H1 (cell line): ENCODE measurements around the gene TEX30.

ENCODE experiments used
- ATF3 ChIP-seq: IDR thresholded peaks from 2 replicates; pipeline ENCODE4 v1.6.1; 2011; ENCODE audit warnings: low read depth, mild to moderate bottlenecking, low read length; ENCODE audit not compliant: insufficient read depth
- CTCF ChIP-seq, 3 experiments: IDR thresholded peaks; 1 replicate in 2 of 3; 2 replicates in 1 of 3; pipeline versions ENCODE4 v1.5.1 to v1.6.1; 2011; ENCODE audit warnings: low read length in 3 of 3, mild to moderate bottlenecking in 3 of 3, inconsistent platforms in 2 of 3, low read depth in 1 of 3, moderate library complexity in 1 of 3; ENCODE audit not compliant: insufficient read depth in 1 of 3; ENCODE audit errors: control extremely low read depth in 1 of 3
- EGR1 ChIP-seq: IDR thresholded peaks from 2 replicates; pipeline ENCODE4 v1.6.1; 2011; ENCODE audit warnings: low read depth, low read length, borderline replicate concordance
- EZH2 ChIP-seq: fragments of 200-600 bp; sonication (generic); IDR thresholded peaks from 2 replicates; pipeline ENCODE4 v1.7.1; 2012; ENCODE audit warnings: low read depth, mild to moderate bottlenecking, moderate library complexity, low read length, inconsistent platforms; ENCODE audit not compliant: severe bottlenecking
- GTF2F1 ChIP-seq: IDR thresholded peaks from 2 replicates; pipeline ENCODE4 v1.6.1; 2012; ENCODE audit warnings: low read depth, low read length, improper control_type of control experiment, borderline replicate concordance
- MAFK ChIP-seq: IDR thresholded peaks from 2 replicates; pipeline ENCODE4 v1.6.1; 2012; ENCODE audit warnings: low read depth, mild to moderate bottlenecking, improper control_type of control experiment, low read length
- POLR2A ChIP-seq, 2 experiments: IDR thresholded peaks; 1 replicate in 1 of 2; 2 replicates in 1 of 2; pipeline ENCODE4 v1.6.1; 2011; ENCODE audit warnings: low read depth in 2 of 2, low read length in 2 of 2, mild to moderate bottlenecking in 2 of 2; ENCODE audit errors: control extremely low read depth in 1 of 2
- POLR2AphosphoS5 ChIP-seq: IDR thresholded peaks from 2 replicates; pipeline ENCODE4 v1.6.1; 2011; ENCODE audit warnings: low read depth, low read length
- SIN3A ChIP-seq, 2 experiments: IDR thresholded peaks in 1 of 2; conservative IDR thresholded peaks in 1 of 2; 2 replicates each; pipeline ENCODE4 v1.6.1; 2011 to 2012; ENCODE audit warnings: low read length in 2 of 2, improper control_type of control experiment in 1 of 2, low read depth in 1 of 2, mild to moderate bottlenecking in 1 of 2
- SIX5 ChIP-seq: IDR thresholded peaks from 2 replicates; pipeline ENCODE4 v1.6.1; 2011; ENCODE audit warnings: mild to moderate bottlenecking, low read depth, low read length
- SRF ChIP-seq: IDR thresholded peaks from 2 replicates; pipeline ENCODE4 v1.6.1; 2011; ENCODE audit warnings: mild to moderate bottlenecking, low read depth, low read length, moderate library complexity
- SUZ12 ChIP-seq: fragments of 200-600 bp; sonication (generic); IDR thresholded peaks from 2 replicates; pipeline ENCODE4 v1.6.1; 2012; ENCODE audit warnings: mild to moderate bottlenecking, inconsistent platforms, low read length, moderate library complexity, mixed read lengths
- TF ChIP-seq, protein P1 (sequence below): IDR thresholded peaks from 2 replicates; pipeline ENCODE4 v1.6.1; 2012; ENCODE audit warnings: inconsistent platforms

DNA sequence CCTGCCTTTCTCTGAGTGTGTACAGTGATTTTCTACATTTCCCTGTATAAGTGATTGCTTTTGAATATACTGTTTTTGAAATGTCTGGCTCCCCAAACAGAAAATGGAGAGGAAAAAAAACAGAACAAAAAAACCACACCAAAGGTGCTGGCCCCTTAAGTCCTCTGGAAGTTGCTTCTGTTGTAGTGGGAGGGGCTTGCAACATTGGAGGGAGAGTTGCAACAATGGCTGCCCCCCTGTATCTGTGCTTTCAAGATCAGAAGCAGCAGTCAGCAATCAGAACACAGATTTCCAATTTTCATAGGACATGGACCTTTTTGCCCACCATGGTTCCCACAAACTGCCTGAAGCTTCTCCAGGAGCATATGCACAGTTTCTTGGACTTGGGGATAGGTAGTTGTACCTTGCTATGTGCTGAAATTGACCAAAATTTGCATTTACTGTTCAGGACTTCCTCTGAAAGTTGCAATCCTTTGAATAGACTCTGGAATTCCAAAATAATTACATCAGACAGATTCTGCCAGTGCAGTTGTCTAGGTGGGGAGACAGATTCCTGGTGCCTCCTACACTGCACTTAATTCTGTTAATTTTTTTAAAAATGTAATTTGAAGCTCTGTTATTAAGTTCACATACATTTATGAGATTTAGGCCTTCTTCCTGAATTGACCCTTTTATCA is 39.2 kb upstream of the TEX30 start:
- TF ChIP-seq EGR1, result no peak
- no peak for TF ChIP-seq ATF3
- TF ChIP-seq CTCF (IDR thresholded peaks at IDR 0.05; ENCODE audit: control extremely low read depth in 1 of 3, insufficient read depth in 1 of 3, low read depth in 1 of 3, low read length in 3 of 3), result no peak
- no peak for TF ChIP-seq SIN3A (conservative IDR thresholded peaks at IDR 0.05 in 1 of 2, IDR thresholded peaks at IDR 0.05 in 1 of 2; ENCODE audit: low read depth in 1 of 2, low read length in 2 of 2)
- TF ChIP-seq, protein P1, sequence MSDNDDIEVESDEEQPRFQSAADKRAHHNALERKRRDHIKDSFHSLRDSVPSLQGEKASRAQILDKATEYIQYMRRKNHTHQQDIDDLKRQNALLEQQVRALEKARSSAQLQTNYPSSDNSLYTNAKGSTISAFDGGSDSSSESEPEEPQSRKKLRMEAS, result no peak
- TF ChIP-seq POLR2AphosphoS5, result no peak
- TF ChIP-seq EZH2, result no peak
- TF ChIP-seq POLR2A (IDR thresholded peaks at IDR 0.05; ENCODE audit: control extremely low read depth in 1 of 2, low read depth in 2 of 2, low read length in 2 of 2), result no peak
- no peak for TF ChIP-seq SIX5
- TF ChIP-seq SUZ12, result no peak
- no peak for TF ChIP-seq MAFK
- TF ChIP-seq SRF, result no peak
- no peak for TF ChIP-seq GTF2F1
